K562 (cell line): ENCODE data around the gene PCARE. TPM values are rescaled to one million over a fixed set of nuclear protein-coding genes. Genes with fewer than 3 reads are reported as not detected.
A peak's percentile ranks its signal among the peaks of the same experiment; 100 is the strongest.

Experiments used
- ATAC-seq: fragments of 200-7000 bp; cut with Tn5 transposase; 3 replicates; pipeline ENCODE4 v1.9.1; 2020; ENCODE audit warnings: moderate library complexity
- BruUV-seq: library from RNA; stranded (reverse); fragments of 400-500 nt; replicated peaks from 2 replicates; lab custom pipeline; 2021; lab: Mats Ljungman, UMichigan
- CTCF ChIA-PET: fragments of 300-600 bp; formaldehyde crosslinking; extraction: SDS; loops from one replicate; lab custom pipeline; 2021; ENCODE audit warnings: low intra/inter-chr PET ratio; lab: Yijun Ruan, JAX
- POLR2A ChIA-PET: fragments of 300-600, 350-650 bp; sonication (Branson Sonifier 250); formaldehyde crosslinking; extraction: SDS; loops from one replicate; lab custom pipeline; 2021; ENCODE audit warnings: antibody characterized with exemption, inconsistent platforms; lab: Yijun Ruan, JAX
- DNase-seq, 4 experiments: peaks; one replicate each; pipeline versions ENCODE4 v3.0.0 to v3.0.0-alpha.2; 2011 to 2018; ENCODE audit warnings: low spot score in 3 of 4, mixed read lengths in 3 of 4; ENCODE audit errors: extremely low read depth in 1 of 4
- FAIRE-seq: peaks from 2 replicates; lab custom pipeline; 2011; peaks lifted over from hg19 to GRCh38; lab: Jason Lieb, UNC
- H2AFZ ChIP-seq: 2 replicates; pipeline ENCODE4 v1.6.0; 2011; ENCODE audit warnings: low read depth, low read length, control low read depth, inconsistent platforms
- H3K27ac ChIP-seq: fragments of 200-600 bp; 3 replicates; pipeline ENCODE4 v1.8.0; 2011; ENCODE audit warnings: low read depth, mild to moderate bottlenecking, control low read depth, inconsistent platforms, low read length, moderate library complexity, mixed read lengths; ENCODE audit errors: extremely low read depth
- H3K27me3 ChIP-seq, 2 experiments: fragments of 300-600 bp in 1 of 2; 2 replicates in 1 of 2; 3 replicates in 1 of 2; pipeline versions ENCODE4 v1.6.0 to v1.8.0; 2011; ENCODE audit warnings: inconsistent platforms in 2 of 2, low read length in 2 of 2, mild to moderate bottlenecking in 1 of 2, mixed read lengths in 1 of 2, moderate library complexity in 1 of 2; ENCODE audit not compliant: control insufficient read depth in 2 of 2, insufficient read depth in 2 of 2
- H3K36me3 ChIP-seq: fragments of 300-600 bp; 3 replicates; pipeline ENCODE4 v1.8.0; 2011; ENCODE audit warnings: mild to moderate bottlenecking, low read length, inconsistent platforms; ENCODE audit not compliant: control insufficient read depth, insufficient read depth
- H3K4me1 ChIP-seq, 2 experiments: fragments of 200-600 bp in 1 of 2; replicated peaks in 1 of 2; 2 replicates in 1 of 2; 3 replicates in 1 of 2; pipeline versions ENCODE4 v1.5.1 to v1.8.0; 2011; ENCODE audit warnings: inconsistent platforms in 2 of 2, low read length in 2 of 2, mild to moderate bottlenecking in 1 of 2, mixed read lengths in 1 of 2, moderate library complexity in 1 of 2; ENCODE audit not compliant: control insufficient read depth in 2 of 2, insufficient read depth in 2 of 2
- H3K4me2 ChIP-seq: 2 replicates; pipeline ENCODE4 v1.6.1; 2011; ENCODE audit warnings: low read length, control low read depth, inconsistent platforms, mixed read lengths; ENCODE audit not compliant: insufficient read depth
- H3K4me3 ChIP-seq: fragments of 200-600 bp; sonication (generic), shearing (Covaris generic); 2 replicates; pipeline ENCODE4 v1.5.1; 2016; ENCODE audit warnings: control low read depth, inconsistent platforms
- H3K79me2 ChIP-seq: fragments of 200-600 bp; 3 replicates; pipeline ENCODE4 v1.8.0; 2011; ENCODE audit warnings: low read length, inconsistent platforms; ENCODE audit not compliant: control insufficient read depth, insufficient read depth
- H3K9ac ChIP-seq, 2 experiments: 2 replicates each; pipeline versions ENCODE4 v1.6.0 to v1.6.1; 2011; ENCODE audit warnings: low read depth in 2 of 2, low read length in 2 of 2, control low read depth in 1 of 2, inconsistent platforms in 1 of 2, mild to moderate bottlenecking in 1 of 2, mixed read lengths in 1 of 2; ENCODE audit not compliant: insufficient read depth in 1 of 2
- H3K9me1 ChIP-seq: one replicate; pipeline ENCODE4 v1.6.0; 2011; ENCODE audit warnings: inconsistent platforms, mild to moderate bottlenecking, low read length, moderate library complexity; ENCODE audit not compliant: control insufficient read depth, insufficient read depth
- H3K9me3 ChIP-seq: replicated peaks from 2 replicates; pipeline ENCODE4 v1.5.1; 2011; ENCODE audit warnings: low read depth, low read length, inconsistent platforms; ENCODE audit not compliant: control insufficient read depth, insufficient read depth
- H4K20me1 ChIP-seq: replicated peaks from 2 replicates; pipeline ENCODE4 v1.6.1; 2011; ENCODE audit warnings: low read length, inconsistent platforms, mixed read lengths; ENCODE audit not compliant: control insufficient read depth, insufficient read depth
- FOSL1 ChIP-seq: fragments of 200-800 bp; sonication (Bioruptor generic); conservative IDR thresholded peaks from 2 replicates; pipeline ENCODE4 v1.6.1; 2016; ENCODE audit warnings: missing genetic modification characterization, missing compliant biosample characterization
- MCM5 ChIP-seq: fragments of 450-650 bp; IDR thresholded peaks from 2 replicates; pipeline ENCODE4 v1.6.1; 2016; ENCODE audit warnings: low read depth
- WGBS: fragments of 100-300 bp; shearing (Covaris generic); methylation state at CpG from one replicate; pipeline ENCODE4 v1.1.6; 2016; ENCODE audit warnings: low coverage, mixed read lengths; ENCODE audit not compliant: insufficient coverage; ENCODE audit errors: missing lambda C conversion rate; 5-methylcytosine and 5-hydroxymethylcytosine counted together
- in situ Hi-C: fragments of 300-500 bp; cut with MboI; formaldehyde crosslinking; loops from 4 replicates; pipeline ENCODE4 v1.15.0; 2018; ENCODE audit warnings: inconsistent platforms, mixed read lengths
- intact Hi-C: fragments of 100-400 bp; cut with micrococcal nuclease; formaldehyde crosslinking; loops from 2 replicates; pipeline ENCODE4 v1.14.2; 2022
- polyA plus RNA-seq, 8 experiments: library from polyadenylated mRNA; depleted of rRNA in 4 of 8; stranded (reverse) in 5 of 8; unstranded in 3 of 8; fragments of >200 nt; fragmentation: Nextera tagmentation in 2 of 8; fragmentation: Illumina TruSeq in 1 of 8; extraction: Ambion mirVana in 2 of 8; extraction: Trizol in 1 of 8; gene quantifications; 2 replicates each; pipeline versions ENCODE4 v1.2.1 to v1.2.3, GENCODE V29; 2011 to 2014; ENCODE audit warnings: inconsistent platforms in 1 of 8, missing spikeins in 1 of 8
- total RNA-seq, 7 experiments: library from RNA; depleted of rRNA in 6 of 7; stranded (reverse); fragments of >200 nt in 6 of 7; fragmentation: Illumina TruSeq in 2 of 7; extraction: Trizol in 2 of 7; gene quantifications; 2 replicates each; pipeline versions ENCODE4 v1.2.1 to v1.2.3, GENCODE V29; 2011 to 2021; ENCODE audit warnings: low replicate concordance in 1 of 7
- TF ChIP-seq, protein P1 (sequence below), 2 experiments: fragments of 450-650 bp in 1 of 2; sonication (generic) in 1 of 2; formaldehyde crosslinking in 1 of 2; IDR thresholded peaks in 1 of 2; conservative IDR thresholded peaks in 1 of 2; 2 replicates each; pipeline versions ENCODE4 v1.6.1 to v1.8.1; 2016 to 2023; ENCODE audit warnings: mild to moderate bottlenecking in 2 of 2, moderate library complexity in 2 of 2, inconsistent platforms in 1 of 2, missing genetic modification reagents in 1 of 2

The PCARE gene
- total and polyA plus RNA-seq, 9 of the 15 experiments (the other 6 are each of a cell fraction or from before 2014, with no cell fraction given): not detected

DNA sequence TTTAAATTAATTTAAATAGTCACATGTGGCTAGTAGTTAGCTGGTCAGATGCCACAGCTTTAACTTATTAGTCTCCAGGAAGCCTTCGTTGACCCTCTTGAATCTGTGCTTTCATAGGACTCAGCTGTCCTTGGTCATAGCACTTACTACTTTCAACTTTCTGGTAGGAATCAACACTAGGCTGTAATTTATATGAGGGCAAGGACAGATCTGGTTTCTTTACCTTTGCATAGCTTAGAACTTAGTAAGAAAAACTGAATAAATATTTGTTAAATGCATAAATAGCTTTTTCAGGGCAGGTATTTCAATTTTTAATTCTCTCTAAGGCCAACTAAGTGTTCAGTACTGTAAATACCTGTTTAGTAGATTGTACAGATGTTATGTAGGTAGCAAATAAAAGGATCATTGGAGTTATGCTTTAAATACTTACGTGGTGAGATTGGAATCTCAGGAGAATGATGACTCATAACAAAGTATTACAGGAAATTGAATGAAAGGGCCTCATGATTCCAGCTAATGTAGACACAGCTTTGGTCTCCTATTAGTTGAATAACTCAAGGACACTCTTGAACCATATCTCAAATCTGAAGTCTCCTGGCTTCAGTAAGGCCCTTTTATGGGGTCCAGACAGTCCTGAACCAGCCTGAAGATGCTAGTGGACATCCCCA, 43.4 kb upstream of the PCARE start:
- H3K79me2 ChIP-seq: no peaks in the 10 kb centered on the region
- peaks cover 19 to 27% of the 10 kb centered on the region in 2 experiments for H3K27me3 ChIP-seq
- no peaks in the 10 kb centered on the region for H3K9me3 ChIP-seq
- WGBS: 4% methylated on average over 2 of the region's 2 CpGs
- intact Hi-C loops: no loop called here
- no peak for DNase-seq
- H3K9ac ChIP-seq: no peak overlapping the region
- no peaks in the 10 kb centered on the region for H3K36me3 ChIP-seq
- no peak for ATAC-seq
- no peak overlapping the region for H3K4me2 ChIP-seq
- no peak overlapping the region for H2AFZ ChIP-seq
- CTCF ChIA-PET: no interaction called here
- POLR2A ChIA-PET: interaction anchor here (1.1 to 2.7 kb wide), 2 partner anchors 12 to 48 kb away, joined by 4 to 10 read pairs; no protein-coding TSS in a partner anchor
- TF ChIP-seq, protein P1, sequence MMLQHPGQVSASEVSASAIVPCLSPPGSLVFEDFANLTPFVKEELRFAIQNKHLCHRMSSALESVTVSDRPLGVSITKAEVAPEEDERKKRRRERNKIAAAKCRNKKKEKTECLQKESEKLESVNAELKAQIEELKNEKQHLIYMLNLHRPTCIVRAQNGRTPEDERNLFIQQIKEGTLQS (IDR thresholded peaks at IDR 0.05): peak; percentile 67
- TF ChIP-seq, protein P1 (CRISPR knock-in tag; conservative IDR thresholded peaks at IDR 0.05): no peak
- TF ChIP-seq MCM5 (no peak), FOSL1 (tag) (peak; percentile 65)
- H3K4me1 ChIP-seq: peaks cover 5 to 6% of the 10 kb centered on the region in 2 experiments; a peak in 3 of 5 replicates
- H3K27ac ChIP-seq: no peak overlapping the region
- in situ Hi-C loops: no loop called here
- no peak for FAIRE-seq
- no peaks in the 10 kb centered on the region for H3K9me1 ChIP-seq
- no TSS peak for BruUV-seq
- H3K4me3 ChIP-seq: no peak overlapping the region
- no peaks in the 10 kb centered on the region for H4K20me1 ChIP-seq
